HepG2 (cell line): Measurements from ENCODE around the gene CTNNA2. TPM values are rescaled to one million over a fixed set of nuclear protein-coding genes. Genes with fewer than 3 reads are reported as not detected.

Experiments used
- ATAC-seq: fragments of 200-7000 bp; cut with Tn5 transposase; 3 replicates; pipeline ENCODE4 v1.9.1; 2020; ENCODE audit warnings: mild to moderate bottlenecking, moderate library complexity
- BruUV-seq: library from RNA; stranded (reverse); fragments of 400-500 nt; replicated peaks from 2 replicates; lab custom pipeline; 2021; lab: Mats Ljungman, UMichigan
- CTCF ChIA-PET: fragments of 300-600 bp; formaldehyde crosslinking; extraction: SDS; loops from one replicate; lab custom pipeline; 2021; ENCODE audit warnings: low total read pairs, inconsistent platforms, low intra/inter-chr PET ratio; lab: Yijun Ruan, JAX
- POLR2A ChIA-PET: fragments of 350-600 bp; sonication (Branson Sonifier 250); formaldehyde crosslinking; loops from one replicate; lab custom pipeline; 2020; ENCODE audit warnings: antibody characterized with exemption, inconsistent platforms; lab: Yijun Ruan, JAX
- DNase-seq: peaks from one replicate; pipeline ENCODE4 v3.0.0-alpha.2; 2015; ENCODE audit warnings: low spot score
- FAIRE-seq: peaks from 3 replicates; lab custom pipeline; 2011; peaks lifted over from hg19 to GRCh38; lab: Jason Lieb, UNC
- H2AFZ ChIP-seq: one replicate; pipeline ENCODE4 v1.6.1; 2011; ENCODE audit warnings: low read length, inconsistent platforms
- H3K27ac ChIP-seq: fragments of 300-600 bp; 3 replicates; pipeline ENCODE4 v1.8.0; 2011; ENCODE audit warnings: mixed run types, mild to moderate bottlenecking, mixed read lengths, low read length, inconsistent platforms; ENCODE audit not compliant: insufficient read depth; ENCODE audit errors: extremely low read length
- H3K27me3 ChIP-seq, 2 experiments: fragments of 200-600 bp in 1 of 2; 2 replicates in 1 of 2; 3 replicates in 1 of 2; pipeline versions ENCODE4 v1.6.0 to v1.8.0; 2011; ENCODE audit warnings: low read length in 2 of 2, mild to moderate bottlenecking in 2 of 2, moderate library complexity in 2 of 2, inconsistent platforms in 1 of 2; ENCODE audit not compliant: insufficient read depth in 2 of 2, control insufficient read depth in 1 of 2
- H3K36me3 ChIP-seq, 2 experiments: fragments of 200-600 bp in 1 of 2; replicated peaks in 1 of 2; 2 replicates in 1 of 2; 3 replicates in 1 of 2; pipeline versions ENCODE4 v1.5.1 to v1.8.0; 2011; ENCODE audit warnings: low read length in 2 of 2, inconsistent platforms in 1 of 2; ENCODE audit not compliant: insufficient read depth in 2 of 2, control insufficient read depth in 1 of 2
- H3K4me1 ChIP-seq: 2 replicates; pipeline ENCODE4 v1.5.1; 2012; ENCODE audit warnings: low read length, inconsistent platforms; ENCODE audit not compliant: insufficient read depth
- H3K4me2 ChIP-seq: 2 replicates; pipeline ENCODE4 v1.6.0; 2011; ENCODE audit warnings: low read depth, low read length, inconsistent platforms
- H3K4me3 ChIP-seq, 3 experiments: fragments of 200-600 bp in 1 of 3; sonication (generic), shearing (Covaris generic) in 1 of 3; replicated peaks in 1 of 3; 2 replicates each; pipeline ENCODE4 v1.5.1; 2011 to 2016; ENCODE audit warnings: low read length in 3 of 3, inconsistent platforms in 2 of 3, low read depth in 2 of 3, mild to moderate bottlenecking in 2 of 3, control low read depth in 1 of 3, mixed read lengths in 1 of 3; ENCODE audit not compliant: insufficient read depth in 1 of 3
- H3K79me2 ChIP-seq: one replicate; pipeline ENCODE4 v1.6.1; 2011; ENCODE audit warnings: low read length, inconsistent platforms; ENCODE audit not compliant: insufficient read depth
- H3K9ac ChIP-seq: 2 replicates; pipeline ENCODE4 v1.6.0; 2011; ENCODE audit warnings: mild to moderate bottlenecking, low read depth, low read length, inconsistent platforms; ENCODE audit not compliant: insufficient read depth
- H3K9me3 ChIP-seq: 2 replicates; pipeline ENCODE4 v1.5.1; 2012; ENCODE audit warnings: mild to moderate bottlenecking, low read length
- H4K20me1 ChIP-seq: 2 replicates; pipeline ENCODE4 v1.6.0; 2011; ENCODE audit warnings: inconsistent platforms, mild to moderate bottlenecking, low read length, moderate library complexity; ENCODE audit not compliant: insufficient read depth
- FOXP1 ChIP-seq, 2 experiments: fragments of 450-650 bp in 1 of 2; IDR thresholded peaks; 2 replicates each; pipeline ENCODE4 v1.6.1; 2017 to 2018; ENCODE audit warnings: antibody characterized with exemption in 1 of 2
- KDM4B ChIP-seq: sonication (generic); formaldehyde crosslinking; IDR thresholded peaks from 2 replicates; pipeline ENCODE4 v1.4.0; 2020; ENCODE audit warnings: missing genetic modification reagents
- PCBP2 ChIP-seq: fragments of 200-400 bp; formaldehyde crosslinking; optimal IDR thresholded peaks from 2 replicates; pipeline ENCODE3; 2018; ENCODE audit warnings: low read length, low read depth; ENCODE audit not compliant: poor library complexity, severe bottlenecking
- ZNF431 ChIP-seq: sonication (generic); formaldehyde crosslinking; IDR thresholded peaks from 2 replicates; pipeline ENCODE4 v1.9.0; 2022; ENCODE audit warnings: missing genetic modification reagents, low read depth, mild to moderate bottlenecking, borderline replicate concordance
- ZNF546 ChIP-seq: sonication (generic); formaldehyde crosslinking; conservative IDR thresholded peaks from 2 replicates; pipeline ENCODE4 v1.8.1; 2023; ENCODE audit warnings: mild to moderate bottlenecking, missing genetic modification reagents
- WGBS: methylation state at CpG from one replicate; pipeline ENCODE4 v1.1.6; 2017; ENCODE audit warnings: low lambda C conversion rate; 5-methylcytosine and 5-hydroxymethylcytosine counted together
- in situ Hi-C: cut with HindIII; loops from 2 replicates; pipeline ENCODE4 v1.10.0; 2017; ENCODE audit warnings: low pct_unique_long_range_greater_than_20kb; ENCODE audit not compliant: extremely low pct_ligation_motif_present
- intact Hi-C: fragments of 100-400 bp; cut with micrococcal nuclease; formaldehyde crosslinking; loops from one replicate; pipeline ENCODE4 v1.10.0; 2022; ENCODE audit not compliant: unreplicated experiment
- polyA plus RNA-seq, 8 experiments: library from polyadenylated mRNA; depleted of rRNA in 3 of 8; stranded (reverse) in 7 of 8; unstranded in 1 of 8; fragments of >200 nt; fragmentation: Illumina TruSeq in 4 of 8; extraction: Trizol in 4 of 8; gene quantifications; 2 replicates each; pipeline versions ENCODE4 v1.2.1 to v1.2.3, GENCODE V29; 2011 to 2016; ENCODE audit warnings: low read depth in 4 of 8, missing spikeins in 1 of 8, mixed read lengths in 1 of 8; ENCODE audit not compliant: insufficient read depth in 1 of 8
- total RNA-seq, 5 experiments: library from RNA; depleted of rRNA; stranded (reverse); fragments of >200 nt; fragmentation: Illumina TruSeq; extraction: Trizol; gene quantifications; 2 replicates each; pipeline ENCODE4 v1.2.3, GENCODE V29; 2016; ENCODE audit warnings: low read depth in 1 of 5
- TF ChIP-seq, protein P1 (sequence below): IDR thresholded peaks from 2 replicates; pipeline ENCODE4 v1.6.1; 2012; ENCODE audit warnings: low read length, improper control_type of control experiment
- TF ChIP-seq, protein P2 (sequence below): IDR thresholded peaks from 2 replicates; pipeline ENCODE4 v1.4.0; 2020; ENCODE audit warnings: mild to moderate bottlenecking, missing genetic modification reagents
- TF ChIP-seq, protein P3 (sequence below): sonication (generic); formaldehyde crosslinking; IDR thresholded peaks from one replicate; pipeline ENCODE4 v1.5.1; 2020; ENCODE audit warnings: mild to moderate bottlenecking, missing genetic modification reagents; ENCODE audit errors: not compliant biosample characterization

Gene CTNNA2
- total and polyA plus RNA-seq, 2 of the 13 experiments (the other 11 are each of a cell fraction or from before 2014, with no cell fraction given): not detected

DNA sequence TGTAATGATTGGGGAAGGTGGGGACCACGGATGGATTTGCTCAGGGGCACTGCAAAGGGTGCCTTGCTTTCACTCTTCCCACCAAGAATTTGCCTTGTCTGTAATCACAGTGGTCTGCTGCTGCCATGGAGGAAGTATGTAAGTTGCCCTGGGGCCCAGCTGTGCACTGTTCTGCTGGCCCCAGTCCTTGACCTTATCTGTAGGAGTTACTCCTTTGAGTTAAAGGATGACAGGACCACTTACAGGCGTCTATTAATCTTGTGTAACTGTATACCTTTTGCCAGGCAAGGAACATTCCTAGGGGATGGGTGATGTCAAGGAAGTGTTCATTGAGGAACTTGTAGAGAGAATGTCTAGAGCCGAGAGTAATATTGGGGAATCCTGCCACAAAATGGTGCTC, 1004.5 kb downstream of the CTNNA2 start:
- intact Hi-C loops: no loop called here
- no peaks in the 10 kb centered on the region for H4K20me1 ChIP-seq
- H2AFZ ChIP-seq: no peak overlapping the region
- no peak overlapping the region for H3K4me3 ChIP-seq
- H3K4me1 ChIP-seq: no peaks in the 10 kb centered on the region
- WGBS: 5% methylated on average over 3 of the region's 3 CpGs
- CTCF ChIA-PET: no interaction called here
- peaks cover 52% of the 10 kb centered on the region for H3K9me3 ChIP-seq
- no peak overlapping the region for H3K9ac ChIP-seq
- H3K4me2 ChIP-seq: no peak overlapping the region
- POLR2A ChIA-PET: no interaction called here
- DNase-seq (no peak), FAIRE-seq (no peak), ATAC-seq (no peak)
- no peak overlapping the region for H3K27ac ChIP-seq
- in situ Hi-C loops: no loop called here
- H3K36me3 ChIP-seq: no peaks in the 10 kb centered on the region
- no peaks in the 10 kb centered on the region for H3K79me2 ChIP-seq
- no peaks in the 10 kb centered on the region for H3K27me3 ChIP-seq
- no TSS peak for BruUV-seq
- TF ChIP-seq PCBP2 (no peak), ZNF431 (CRISPR knock-in tag) (no peak), KDM4B (CRISPR knock-in tag) (no peak), ZNF546 (CRISPR knock-in tag) (no peak), FOXP1 (IDR thresholded peaks at IDR 0.05) (no peak), FOXP1 (CRISPR knock-in tag; IDR thresholded peaks at IDR 0.05) (no peak)
- TF ChIP-seq, protein P1, sequence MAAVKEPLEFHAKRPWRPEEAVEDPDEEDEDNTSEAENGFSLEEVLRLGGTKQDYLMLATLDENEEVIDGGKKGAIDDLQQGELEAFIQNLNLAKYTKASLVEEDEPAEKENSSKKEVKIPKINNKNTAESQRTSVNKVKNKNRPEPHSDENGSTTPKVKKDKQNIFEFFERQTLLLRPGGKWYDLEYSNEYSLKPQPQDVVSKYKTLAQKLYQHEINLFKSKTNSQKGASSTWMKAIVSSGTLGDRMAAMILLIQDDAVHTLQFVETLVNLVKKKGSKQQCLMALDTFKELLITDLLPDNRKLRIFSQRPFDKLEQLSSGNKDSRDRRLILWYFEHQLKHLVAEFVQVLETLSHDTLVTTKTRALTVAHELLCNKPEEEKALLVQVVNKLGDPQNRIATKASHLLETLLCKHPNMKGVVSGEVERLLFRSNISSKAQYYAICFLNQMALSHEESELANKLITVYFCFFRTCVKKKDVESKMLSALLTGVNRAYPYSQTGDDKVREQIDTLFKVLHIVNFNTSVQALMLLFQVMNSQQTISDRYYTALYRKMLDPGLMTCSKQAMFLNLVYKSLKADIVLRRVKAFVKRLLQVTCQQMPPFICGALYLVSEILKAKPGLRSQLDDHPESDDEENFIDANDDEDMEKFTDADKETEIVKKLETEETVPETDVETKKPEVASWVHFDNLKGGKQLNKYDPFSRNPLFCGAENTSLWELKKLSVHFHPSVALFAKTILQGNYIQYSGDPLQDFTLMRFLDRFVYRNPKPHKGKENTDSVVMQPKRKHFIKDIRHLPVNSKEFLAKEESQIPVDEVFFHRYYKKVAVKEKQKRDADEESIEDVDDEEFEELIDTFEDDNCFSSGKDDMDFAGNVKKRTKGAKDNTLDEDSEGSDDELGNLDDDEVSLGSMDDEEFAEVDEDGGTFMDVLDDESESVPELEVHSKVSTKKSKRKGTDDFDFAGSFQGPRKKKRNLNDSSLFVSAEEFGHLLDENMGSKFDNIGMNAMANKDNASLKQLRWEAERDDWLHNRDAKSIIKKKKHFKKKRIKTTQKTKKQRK: no peak
- TF ChIP-seq, protein P2, sequence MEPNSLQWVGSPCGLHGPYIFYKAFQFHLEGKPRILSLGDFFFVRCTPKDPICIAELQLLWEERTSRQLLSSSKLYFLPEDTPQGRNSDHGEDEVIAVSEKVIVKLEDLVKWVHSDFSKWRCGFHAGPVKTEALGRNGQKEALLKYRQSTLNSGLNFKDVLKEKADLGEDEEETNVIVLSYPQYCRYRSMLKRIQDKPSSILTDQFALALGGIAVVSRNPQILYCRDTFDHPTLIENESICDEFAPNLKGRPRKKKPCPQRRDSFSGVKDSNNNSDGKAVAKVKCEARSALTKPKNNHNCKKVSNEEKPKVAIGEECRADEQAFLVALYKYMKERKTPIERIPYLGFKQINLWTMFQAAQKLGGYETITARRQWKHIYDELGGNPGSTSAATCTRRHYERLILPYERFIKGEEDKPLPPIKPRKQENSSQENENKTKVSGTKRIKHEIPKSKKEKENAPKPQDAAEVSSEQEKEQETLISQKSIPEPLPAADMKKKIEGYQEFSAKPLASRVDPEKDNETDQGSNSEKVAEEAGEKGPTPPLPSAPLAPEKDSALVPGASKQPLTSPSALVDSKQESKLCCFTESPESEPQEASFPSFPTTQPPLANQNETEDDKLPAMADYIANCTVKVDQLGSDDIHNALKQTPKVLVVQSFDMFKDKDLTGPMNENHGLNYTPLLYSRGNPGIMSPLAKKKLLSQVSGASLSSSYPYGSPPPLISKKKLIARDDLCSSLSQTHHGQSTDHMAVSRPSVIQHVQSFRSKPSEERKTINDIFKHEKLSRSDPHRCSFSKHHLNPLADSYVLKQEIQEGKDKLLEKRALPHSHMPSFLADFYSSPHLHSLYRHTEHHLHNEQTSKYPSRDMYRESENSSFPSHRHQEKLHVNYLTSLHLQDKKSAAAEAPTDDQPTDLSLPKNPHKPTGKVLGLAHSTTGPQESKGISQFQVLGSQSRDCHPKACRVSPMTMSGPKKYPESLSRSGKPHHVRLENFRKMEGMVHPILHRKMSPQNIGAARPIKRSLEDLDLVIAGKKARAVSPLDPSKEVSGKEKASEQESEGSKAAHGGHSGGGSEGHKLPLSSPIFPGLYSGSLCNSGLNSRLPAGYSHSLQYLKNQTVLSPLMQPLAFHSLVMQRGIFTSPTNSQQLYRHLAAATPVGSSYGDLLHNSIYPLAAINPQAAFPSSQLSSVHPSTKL (CRISPR knock-in tag): no peak
- TF ChIP-seq, protein P3, sequence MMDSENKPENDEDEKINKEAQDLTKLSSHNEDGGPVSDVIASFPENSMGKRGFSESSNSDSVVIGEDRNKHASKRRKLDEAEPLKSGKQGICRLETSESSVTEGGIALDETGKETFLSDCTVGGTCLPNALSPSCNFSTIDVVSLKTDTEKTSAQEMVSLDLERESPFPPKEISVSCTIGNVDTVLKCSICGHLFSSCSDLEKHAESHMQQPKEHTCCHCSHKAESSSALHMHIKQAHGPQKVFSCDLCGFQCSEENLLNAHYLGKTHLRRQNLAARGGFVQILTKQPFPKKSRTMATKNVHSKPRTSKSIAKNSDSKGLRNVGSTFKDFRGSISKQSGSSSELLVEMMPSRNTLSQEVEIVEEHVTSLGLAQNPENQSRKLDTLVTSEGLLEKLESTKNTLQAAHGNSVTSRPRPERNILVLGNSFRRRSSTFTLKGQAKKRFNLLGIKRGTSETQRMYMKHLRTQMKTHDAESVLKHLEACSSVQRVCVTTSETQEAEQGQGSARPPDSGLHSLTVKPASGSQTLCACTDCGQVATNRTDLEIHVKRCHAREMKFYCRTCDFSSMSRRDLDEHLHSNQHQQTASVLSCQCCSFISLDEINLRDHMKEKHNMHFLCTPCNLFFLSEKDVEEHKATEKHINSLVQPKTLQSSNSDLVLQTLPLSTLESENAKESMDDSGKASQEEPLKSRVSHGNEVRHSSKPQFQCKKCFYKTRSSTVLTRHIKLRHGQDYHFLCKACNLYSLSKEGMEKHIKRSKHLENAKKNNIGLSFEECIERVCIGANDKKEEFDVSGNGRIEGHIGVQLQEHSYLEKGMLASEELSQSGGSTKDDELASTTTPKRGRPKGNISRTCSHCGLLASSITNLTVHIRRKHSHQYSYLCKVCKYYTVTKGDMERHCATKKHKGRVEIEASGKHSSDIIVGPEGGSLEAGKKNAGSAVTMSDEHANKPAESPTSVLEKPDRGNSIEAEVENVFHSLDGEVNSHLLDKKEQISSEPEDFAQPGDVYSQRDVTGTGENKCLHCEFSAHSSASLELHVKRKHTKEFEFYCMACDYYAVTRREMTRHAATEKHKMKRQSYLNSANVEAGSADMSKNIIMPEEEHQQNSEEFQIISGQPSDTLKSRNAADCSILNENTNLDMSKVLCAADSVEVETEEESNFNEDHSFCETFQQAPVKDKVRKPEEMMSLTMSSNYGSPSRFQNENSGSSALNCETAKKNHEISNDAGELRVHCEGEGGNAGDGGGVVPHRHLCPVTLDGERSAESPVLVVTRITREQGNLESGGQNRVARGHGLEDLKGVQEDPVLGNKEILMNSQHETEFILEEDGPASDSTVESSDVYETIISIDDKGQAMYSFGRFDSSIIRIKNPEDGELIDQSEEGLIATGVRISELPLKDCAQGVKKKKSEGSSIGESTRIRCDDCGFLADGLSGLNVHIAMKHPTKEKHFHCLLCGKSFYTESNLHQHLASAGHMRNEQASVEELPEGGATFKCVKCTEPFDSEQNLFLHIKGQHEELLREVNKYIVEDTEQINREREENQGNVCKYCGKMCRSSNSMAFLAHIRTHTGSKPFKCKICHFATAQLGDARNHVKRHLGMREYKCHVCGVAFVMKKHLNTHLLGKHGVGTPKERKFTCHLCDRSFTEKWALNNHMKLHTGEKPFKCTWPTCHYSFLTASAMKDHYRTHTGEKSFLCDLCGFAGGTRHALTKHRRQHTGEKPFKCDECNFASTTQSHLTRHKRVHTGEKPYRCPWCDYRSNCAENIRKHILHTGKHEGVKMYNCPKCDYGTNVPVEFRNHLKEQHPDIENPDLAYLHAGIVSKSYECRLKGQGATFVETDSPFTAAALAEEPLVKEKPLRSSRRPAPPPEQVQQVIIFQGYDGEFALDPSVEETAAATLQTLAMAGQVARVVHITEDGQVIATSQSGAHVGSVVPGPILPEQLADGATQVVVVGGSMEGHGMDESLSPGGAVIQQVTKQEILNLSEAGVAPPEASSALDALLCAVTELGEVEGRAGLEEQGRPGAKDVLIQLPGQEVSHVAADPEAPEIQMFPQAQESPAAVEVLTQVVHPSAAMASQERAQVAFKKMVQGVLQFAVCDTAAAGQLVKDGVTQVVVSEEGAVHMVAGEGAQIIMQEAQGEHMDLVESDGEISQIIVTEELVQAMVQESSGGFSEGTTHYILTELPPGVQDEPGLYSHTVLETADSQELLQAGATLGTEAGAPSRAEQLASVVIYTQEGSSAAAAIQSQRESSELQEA: no peak
